A549 (cell line): ENCODE data around the gene TUBGCP2.

Experiments
- CTCF ChIP-seq: fragments of >200 bp; sonication (Bioruptor Twin); formaldehyde crosslinking; IDR thresholded peaks from 3 replicates; pipeline ENCODE4 v1.5.1; 2016
- EHMT2 ChIP-seq: fragments of 200-600 bp; sonication (generic); IDR thresholded peaks from 2 replicates; pipeline ENCODE4 v1.6.1; 2016; ENCODE audit warnings: antibody characterized with exemption, low read depth, mild to moderate bottlenecking, moderate library complexity
- EP300 ChIP-seq, 2 experiments: fragments of >200 bp; sonication (Bioruptor Twin); formaldehyde crosslinking; IDR thresholded peaks; 2 replicates in 1 of 2; 3 replicates in 1 of 2; pipeline ENCODE4 v1.6.1; 2016 to 2017
- HEYL ChIP-seq: fragments of 250-450 bp; sonication (Bioruptor Pico); IDR thresholded peaks from 2 replicates; pipeline ENCODE4 v1.8.0; 2021; ENCODE audit warnings: mild to moderate bottlenecking, moderate library complexity
- KDM1A ChIP-seq: fragments of 200-600 bp; sonication (generic); IDR thresholded peaks from 2 replicates; pipeline ENCODE4 v1.6.1; 2016; ENCODE audit warnings: low read depth, mild to moderate bottlenecking
- NR3C1 ChIP-seq: fragments of >200 bp; sonication (Bioruptor Twin); formaldehyde crosslinking; IDR thresholded peaks from 3 replicates; pipeline ENCODE4 v1.6.1; 2017
- PHF8 ChIP-seq: fragments of 200-600 bp; sonication (generic); IDR thresholded peaks from 2 replicates; pipeline ENCODE4 v1.6.1; 2016; ENCODE audit warnings: low read depth, mild to moderate bottlenecking, antibody characterized with exemption, moderate library complexity, borderline replicate concordance
- POLR2A ChIP-seq: IDR thresholded peaks from 2 replicates; pipeline ENCODE4 v1.6.1; 2012; ENCODE audit warnings: mild to moderate bottlenecking, low read length
- RCOR1 ChIP-seq: fragments of 150-350 bp; IDR thresholded peaks from 2 replicates; pipeline ENCODE4 v1.6.1; 2014; ENCODE audit warnings: antibody characterized with exemption, low read length, low read depth
- RFX5 ChIP-seq: fragments of 450-650 bp; IDR thresholded peaks from 2 replicates; pipeline ENCODE4 v1.7.1; 2014; ENCODE audit warnings: antibody characterized with exemption, mild to moderate bottlenecking, moderate library complexity
- ZC3H11A ChIP-seq: fragments of 450-650 bp; IDR thresholded peaks from 2 replicates; pipeline ENCODE4 v1.6.1; 2014; ENCODE audit warnings: antibody characterized with exemption, mild to moderate bottlenecking
- ZFP36 ChIP-seq: fragments of 450-650 bp; IDR thresholded peaks from 2 replicates; pipeline ENCODE4 v1.6.1; 2014; ENCODE audit warnings: borderline replicate concordance; ENCODE audit not compliant: partially characterized antibody

GRCh38 chr10:133309720-133310398 lies 1.2 kb upstream of the TUBGCP2 start:
- no peak for TF ChIP-seq EHMT2
- TF ChIP-seq POLR2A, result no peak
- TF ChIP-seq HEYL (CRISPR knock-in tag), result no peak
- TF ChIP-seq ZFP36, result no peak
- no peak for TF ChIP-seq EP300 (IDR thresholded peaks at IDR 0.05)
- TF ChIP-seq ZC3H11A, result no peak
- no peak for TF ChIP-seq CTCF
- TF ChIP-seq PHF8, result no peak
- TF ChIP-seq NR3C1, result no peak
- TF ChIP-seq RCOR1, result no peak
- no peak for TF ChIP-seq RFX5
- TF ChIP-seq KDM1A, result no peak
